Measurements from ENCODE around the gene DPM1. TPM values are rescaled to one million over a fixed set of nuclear protein-coding genes. Genes with fewer than 3 reads are reported as not detected.
A peak's percentile ranks its signal among the peaks of the same experiment; 100 is the strongest.
"Not testable (repeated sequence)": the region's sequence is repeated elsewhere in the genome, so short reads cannot be mapped to it uniquely, and the experiment has no call there.

The DPM1 gene
- total RNA-seq, 1 donor from 2014 or later = 32.7 TPM

- H3K27ac Mint-ChIP-seq (ENCODE audit: unreplicated experiment) = no peak overlapping the region
- no peak for TF ChIP-seq CTCF (IDR thresholded peaks at IDR 0.05)
Observed at GRCh38 chr20:50983321-50983720, 25.0 kb upstream of the DPM1 start.

GRCh38 chr20:50982363-50982762, 24.0 kb upstream of the DPM1 start:
- no peaks in the 10 kb centered on the region for H3K36me3 Mint-ChIP-seq (ENCODE audit: unreplicated experiment)
- peaks cover 23% of the 10 kb centered on the region for H3K4me1 Mint-ChIP-seq (ENCODE audit: unreplicated experiment)
- peaks cover 5% of the 10 kb centered on the region for H3K27me3 Mint-ChIP-seq (ENCODE audit: unreplicated experiment)
- TF ChIP-seq CTCF (IDR thresholded peaks at IDR 0.05) = no peak
- H3K4me3 Mint-ChIP-seq (ENCODE audit: unreplicated experiment) = no peak overlapping the region
- H3K9me3 Mint-ChIP-seq (ENCODE audit: unreplicated experiment) = no peaks in the 10 kb centered on the region
- peak overlapping the region; percentile 77 for H3K27ac Mint-ChIP-seq (ENCODE audit: unreplicated experiment)
- DNase-seq (ENCODE audit: extremely low spot score, unreplicated experiment) = no peak

More at GRCh38 chr20:50983321-50983720, 25.0 kb upstream of the DPM1 start:
- Mint-ChIP-seq H3K9me3 (ENCODE audit: unreplicated experiment) (no peaks in the 10 kb centered on the region), H3K4me1 (ENCODE audit: unreplicated experiment) (peaks cover 23% of the 10 kb centered on the region), H3K4me3 (ENCODE audit: unreplicated experiment) (no peak overlapping the region), H3K36me3 (ENCODE audit: unreplicated experiment) (no peaks in the 10 kb centered on the region), H3K27me3 (ENCODE audit: unreplicated experiment) (peaks cover 5% of the 10 kb centered on the region)
- DNase-seq (ENCODE audit: extremely low spot score, unreplicated experiment) = no peak

DNA sequence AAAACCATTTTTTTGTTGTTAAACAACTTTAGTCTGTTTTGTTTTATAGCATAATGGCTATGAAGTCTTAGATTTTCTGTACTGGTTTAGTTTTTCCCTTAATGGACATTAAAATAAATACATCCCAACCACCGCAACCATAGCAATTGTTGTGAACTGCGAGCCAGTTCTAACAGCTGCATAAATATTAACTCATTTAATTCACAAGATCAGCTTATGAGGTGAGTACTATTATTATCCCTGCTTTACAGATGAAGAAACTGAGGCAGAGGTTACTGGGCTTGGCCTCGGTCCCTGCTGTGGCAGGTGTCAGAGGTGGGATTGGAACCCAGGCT, 23.3 kb upstream of the DPM1 start:
- Mint-ChIP-seq H3K9me3 (ENCODE audit: unreplicated experiment) (no peaks in the 10 kb centered on the region), H3K36me3 (ENCODE audit: unreplicated experiment) (no peaks in the 10 kb centered on the region), H3K27me3 (ENCODE audit: unreplicated experiment) (peaks cover under 1% of the 10 kb centered on the region), H3K4me3 (ENCODE audit: unreplicated experiment) (no peak overlapping the region), H3K27ac (ENCODE audit: unreplicated experiment) (peak overlapping the region; percentile 77), H3K4me1 (ENCODE audit: unreplicated experiment) (peaks cover 23% of the 10 kb centered on the region)
- DNase-seq (ENCODE audit: extremely low spot score, unreplicated experiment) = no peak
- no peak for TF ChIP-seq CTCF (IDR thresholded peaks at IDR 0.05)

- no peak for DNase-seq (ENCODE audit: extremely low spot score, unreplicated experiment)
- H3K27me3 Mint-ChIP-seq (ENCODE audit: unreplicated experiment) = no peaks in the 10 kb centered on the region
- no peaks in the 10 kb centered on the region for H3K9me3 Mint-ChIP-seq (ENCODE audit: unreplicated experiment)
- H3K4me1 Mint-ChIP-seq (ENCODE audit: unreplicated experiment) = peaks cover 23% of the 10 kb centered on the region
- TF ChIP-seq CTCF (IDR thresholded peaks at IDR 0.05) = peak; percentile 90
- no peak overlapping the region for H3K4me3 Mint-ChIP-seq (ENCODE audit: unreplicated experiment)
- no peaks in the 10 kb centered on the region for H3K36me3 Mint-ChIP-seq (ENCODE audit: unreplicated experiment)
- H3K27ac Mint-ChIP-seq (ENCODE audit: unreplicated experiment) = peak overlapping the region; percentile 77
Observed at GRCh38 chr20:50980851-50981713, 22.8 kb upstream of the DPM1 start.

DNA sequence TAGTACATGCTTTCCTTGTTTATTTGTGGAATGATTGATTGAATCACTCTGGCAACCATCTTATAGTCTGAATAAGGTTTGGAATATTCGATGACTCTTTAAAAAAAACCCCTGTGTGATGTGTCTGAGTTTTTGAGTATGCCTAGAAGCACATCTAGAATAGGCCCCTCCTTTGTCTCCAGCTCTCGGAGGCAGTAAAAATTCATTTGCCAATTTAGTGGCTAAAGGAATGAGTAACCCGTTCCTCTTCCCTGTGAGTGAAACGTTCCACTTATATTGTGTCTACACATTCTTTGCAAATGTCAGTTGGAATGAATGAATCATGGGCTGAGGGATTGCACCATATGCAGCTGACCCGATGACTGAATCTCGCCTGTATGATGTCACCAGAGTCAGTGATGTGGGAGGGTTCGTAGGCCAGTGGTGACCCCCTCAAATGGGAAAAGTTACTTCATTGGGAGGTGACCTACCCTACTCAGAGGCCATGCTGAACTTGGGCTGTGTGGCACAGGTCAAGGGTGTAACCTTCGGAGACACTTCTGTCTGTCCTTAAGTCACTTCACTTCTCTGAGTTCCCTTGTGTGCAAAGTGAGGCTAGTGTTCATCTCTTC, 21.8 kb upstream of the DPM1 start:
- Mint-ChIP-seq H3K27ac (ENCODE audit: unreplicated experiment) (peak overlapping the region; percentile 77), H3K4me3 (ENCODE audit: unreplicated experiment) (no peak overlapping the region), H3K9me3 (ENCODE audit: unreplicated experiment) (no peaks in the 10 kb centered on the region), H3K27me3 (ENCODE audit: unreplicated experiment) (no peaks in the 10 kb centered on the region), H3K36me3 (ENCODE audit: unreplicated experiment) (no peaks in the 10 kb centered on the region), H3K4me1 (ENCODE audit: unreplicated experiment) (peaks cover 23% of the 10 kb centered on the region)
- DNase-seq (ENCODE audit: extremely low spot score, unreplicated experiment) = no peak
- no peak for TF ChIP-seq CTCF (IDR thresholded peaks at IDR 0.05)

- peaks cover 23% of the 10 kb centered on the region for H3K4me1 Mint-ChIP-seq (ENCODE audit: unreplicated experiment)
- not testable (repeated sequence) for H3K4me3 Mint-ChIP-seq (ENCODE audit: unreplicated experiment); H3K36me3 Mint-ChIP-seq (ENCODE audit: unreplicated experiment); H3K27ac Mint-ChIP-seq (ENCODE audit: unreplicated experiment); H3K9me3 Mint-ChIP-seq (ENCODE audit: unreplicated experiment); H3K27me3 Mint-ChIP-seq (ENCODE audit: unreplicated experiment); DNase-seq (ENCODE audit: extremely low spot score, unreplicated experiment)
Observed at GRCh38 chr20:50978533-50978932, 20.2 kb upstream of the DPM1 start.

Measured in osteocyte (in vitro differentiated cells).